Endodermal cell (in vitro differentiated cells): ENCODE data around the gene CRTC1. TPM values are rescaled to one million over a fixed set of nuclear protein-coding genes. Genes with fewer than 3 reads are reported as not detected.

Source experiments
- DNase-seq: peaks from one replicate; pipeline ENCODE4 v3.0.0-alpha.2; 2017
- H3K27ac ChIP-seq: 2 replicates; pipeline ENCODE4 v1.5.1; 2013; ENCODE audit warnings: mild to moderate bottlenecking, low read depth, low read length, moderate library complexity
- H3K27me3 ChIP-seq: 2 replicates; pipeline ENCODE4 v1.6.1; 2013; ENCODE audit warnings: mild to moderate bottlenecking, low read length, moderate library complexity; ENCODE audit not compliant: insufficient read depth, control insufficient read depth, poor library complexity, severe bottlenecking
- H3K36me3 ChIP-seq: 2 replicates; pipeline ENCODE4 v1.7.0; 2013; ENCODE audit warnings: mild to moderate bottlenecking, low read length, moderate library complexity; ENCODE audit not compliant: control insufficient read depth, insufficient read depth
- H3K4me1 ChIP-seq: one replicate; pipeline ENCODE4 v1.7.0; 2013; ENCODE audit warnings: low read length; ENCODE audit not compliant: control insufficient read depth, insufficient read depth
- H3K4me3 ChIP-seq: 2 replicates; pipeline ENCODE4 v1.5.1; 2013; ENCODE audit warnings: mild to moderate bottlenecking, low read length, moderate library complexity
- H3K9ac ChIP-seq: 2 replicates; pipeline ENCODE4 v1.6.1; 2013; ENCODE audit warnings: mild to moderate bottlenecking, low read length, moderate library complexity; ENCODE audit not compliant: poor library complexity, severe bottlenecking; ENCODE audit errors: extremely low read depth
- H3K9me3 ChIP-seq: 2 replicates; pipeline ENCODE4 v1.6.1; 2013; ENCODE audit warnings: mild to moderate bottlenecking, low read length, moderate library complexity; ENCODE audit not compliant: control insufficient read depth
- H3K27ac Mint-ChIP-seq: 2 replicates; pipeline ENCODE4 v1.8.0; 2020; ENCODE audit warnings: mixed read lengths
- H3K27me3 Mint-ChIP-seq: 2 replicates; pipeline ENCODE4 v1.8.0; 2021; ENCODE audit warnings: mild to moderate bottlenecking, mixed read lengths; ENCODE audit not compliant: insufficient read depth
- H3K36me3 Mint-ChIP-seq: 2 replicates; pipeline ENCODE4 v1.8.0; 2020; ENCODE audit warnings: low read depth, mixed read lengths
- H3K4me1 Mint-ChIP-seq: 2 replicates; pipeline ENCODE4 v1.8.0; 2020; ENCODE audit warnings: mixed read lengths
- H3K4me3 Mint-ChIP-seq: 2 replicates; pipeline ENCODE4 v1.8.0; 2020; ENCODE audit warnings: mild to moderate bottlenecking, moderate library complexity, mixed read lengths
- H3K9me3 Mint-ChIP-seq: 2 replicates; pipeline ENCODE4 v1.8.0; 2020; ENCODE audit warnings: mild to moderate bottlenecking, mixed read lengths
- WGBS, 2 experiments: methylation state at CpG; one replicate each; pipeline versions ENCODE4 v1.1.5 to v1.1.7; 2013; ENCODE audit warnings: missing lambda C conversion rate in 2 of 2, mixed read lengths in 1 of 2; ENCODE audit not compliant: insufficient coverage in 1 of 2, insufficient read length in 1 of 2; 5-methylcytosine and 5-hydroxymethylcytosine counted together
- total RNA-seq, 2 donors: library from RNA; stranded (reverse); fragmentation: NEBNext Ultra II Directional in 1 of 2; extraction: Animal tissue kit (Norgen Biotek cat#: 25700) in 1 of 2; gene quantifications; 2 replicates in 1 of 2; 3 replicates in 1 of 2; pipeline ENCODE4 v1.2.1, GENCODE V29; 2021
- TF ChIP-seq, protein P1 (sequence below): fragments of 200-600 bp; sonication (generic); conservative IDR thresholded peaks from 2 replicates; pipeline ENCODE4 v1.5.0; 2021; ENCODE audit warnings: antibody characterized with exemption, mild to moderate bottlenecking

Gene CRTC1
- total RNA-seq, 2 donors from 2014 or later, result 26.6 to 29.7 TPM

DNA sequence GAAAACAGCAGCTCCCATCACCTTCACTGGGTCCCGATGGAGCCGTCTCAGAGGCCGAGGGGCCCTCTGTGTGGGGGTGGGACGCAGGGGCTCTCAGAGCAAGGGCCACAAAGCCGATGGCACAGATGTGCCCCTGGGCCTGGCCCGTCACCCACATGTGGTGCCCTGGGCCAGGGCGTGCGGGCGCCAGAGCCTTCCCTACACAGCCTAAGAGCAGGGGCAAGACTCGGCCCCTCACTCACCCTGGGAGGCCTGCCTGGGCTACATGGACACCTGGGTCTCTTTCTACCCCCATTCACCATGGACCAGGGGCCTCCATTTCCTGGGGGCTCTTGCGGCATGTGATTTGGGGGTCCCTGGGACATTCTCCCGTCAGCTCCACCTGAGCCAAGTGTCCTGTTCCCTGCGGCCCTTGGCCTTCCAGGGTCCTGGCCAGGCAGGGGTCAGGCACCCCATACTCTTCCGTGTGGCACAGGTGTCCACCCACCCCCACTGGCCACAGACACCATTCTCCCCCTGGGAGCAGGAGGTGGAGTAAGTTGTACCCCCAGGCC is 97.6 kb downstream of the CRTC1 start:
- Histone ChIP-seq H3K27ac (no peak overlapping the region), H3K36me3 (no peaks in the 10 kb centered on the region), H3K9ac (no peak overlapping the region), H3K4me3 (no peak overlapping the region), H3K27me3 (peaks cover 97% of the 10 kb centered on the region), H3K9me3 (no peaks in the 10 kb centered on the region), H3K4me1 (no peaks in the 10 kb centered on the region)
- WGBS, 2 experiments, result 88 to 89% methylated on average over 8 to 14 of the region's 14 CpGs
- Mint-ChIP-seq H3K27ac (no peak overlapping the region), H3K4me3 (no peak overlapping the region), H3K27me3 (peaks cover 84% of the 10 kb centered on the region), H3K9me3 (no peaks in the 10 kb centered on the region), H3K4me1 (no peaks in the 10 kb centered on the region), H3K36me3 (no peaks in the 10 kb centered on the region)
- no peak for DNase-seq
- TF ChIP-seq, protein P1, sequence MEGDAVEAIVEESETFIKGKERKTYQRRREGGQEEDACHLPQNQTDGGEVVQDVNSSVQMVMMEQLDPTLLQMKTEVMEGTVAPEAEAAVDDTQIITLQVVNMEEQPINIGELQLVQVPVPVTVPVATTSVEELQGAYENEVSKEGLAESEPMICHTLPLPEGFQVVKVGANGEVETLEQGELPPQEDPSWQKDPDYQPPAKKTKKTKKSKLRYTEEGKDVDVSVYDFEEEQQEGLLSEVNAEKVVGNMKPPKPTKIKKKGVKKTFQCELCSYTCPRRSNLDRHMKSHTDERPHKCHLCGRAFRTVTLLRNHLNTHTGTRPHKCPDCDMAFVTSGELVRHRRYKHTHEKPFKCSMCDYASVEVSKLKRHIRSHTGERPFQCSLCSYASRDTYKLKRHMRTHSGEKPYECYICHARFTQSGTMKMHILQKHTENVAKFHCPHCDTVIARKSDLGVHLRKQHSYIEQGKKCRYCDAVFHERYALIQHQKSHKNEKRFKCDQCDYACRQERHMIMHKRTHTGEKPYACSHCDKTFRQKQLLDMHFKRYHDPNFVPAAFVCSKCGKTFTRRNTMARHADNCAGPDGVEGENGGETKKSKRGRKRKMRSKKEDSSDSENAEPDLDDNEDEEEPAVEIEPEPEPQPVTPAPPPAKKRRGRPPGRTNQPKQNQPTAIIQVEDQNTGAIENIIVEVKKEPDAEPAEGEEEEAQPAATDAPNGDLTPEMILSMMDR, result no peak

DNA sequence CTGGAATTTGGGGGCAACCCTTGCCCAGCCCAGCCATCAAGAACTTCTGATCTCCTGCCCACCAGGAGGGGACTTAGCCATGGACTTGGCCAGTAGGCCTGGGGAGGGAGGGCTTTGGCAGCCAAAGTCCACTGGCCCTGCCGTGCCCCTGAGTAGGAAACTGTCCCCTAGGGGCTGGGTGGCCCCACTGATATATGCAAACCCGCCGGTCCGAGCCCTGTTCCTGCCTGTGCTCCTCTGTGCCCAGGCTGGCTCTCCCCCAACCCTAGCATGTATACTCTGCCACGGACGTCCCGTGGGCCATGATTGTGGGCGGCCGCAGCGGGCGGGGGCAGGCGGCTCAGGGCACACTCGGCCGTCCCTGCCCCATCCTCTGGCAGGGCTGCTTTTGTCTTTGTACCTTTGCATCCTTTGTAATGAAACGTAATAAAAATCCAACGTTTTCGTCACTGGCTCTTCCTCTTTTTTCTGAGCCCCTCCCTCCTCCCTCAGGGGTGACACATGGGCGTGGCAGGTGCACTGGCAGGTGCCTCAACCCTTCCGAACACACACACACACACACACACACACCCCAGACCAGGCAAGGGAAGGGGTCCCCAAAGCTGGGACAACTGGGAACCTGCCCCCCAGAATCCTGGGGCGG is 98.5 kb downstream of the CRTC1 start:
- H3K4me1 ChIP-seq, result no peaks in the 10 kb centered on the region
- no peak for DNase-seq
- H3K36me3 Mint-ChIP-seq, result no peaks in the 10 kb centered on the region
- H3K27ac Mint-ChIP-seq, result no peak overlapping the region
- H3K9ac ChIP-seq, result no peak overlapping the region
- H3K4me3 Mint-ChIP-seq, result no peak overlapping the region
- H3K9me3 ChIP-seq, result no peaks in the 10 kb centered on the region
- H3K27ac ChIP-seq, result no peak overlapping the region
- TF ChIP-seq, protein P1, result no peak
- H3K27me3 Mint-ChIP-seq, result peaks cover 84% of the 10 kb centered on the region
- H3K27me3 ChIP-seq, result peaks cover 97% of the 10 kb centered on the region
- H3K36me3 ChIP-seq, result no peaks in the 10 kb centered on the region
- no peak overlapping the region for H3K4me3 ChIP-seq
- H3K9me3 Mint-ChIP-seq, result no peaks in the 10 kb centered on the region
- H3K4me1 Mint-ChIP-seq, result no peaks in the 10 kb centered on the region
- WGBS, 2 experiments, result 86 to 89% methylated on average over 17 to 20 of the region's 20 CpGs

DNA sequence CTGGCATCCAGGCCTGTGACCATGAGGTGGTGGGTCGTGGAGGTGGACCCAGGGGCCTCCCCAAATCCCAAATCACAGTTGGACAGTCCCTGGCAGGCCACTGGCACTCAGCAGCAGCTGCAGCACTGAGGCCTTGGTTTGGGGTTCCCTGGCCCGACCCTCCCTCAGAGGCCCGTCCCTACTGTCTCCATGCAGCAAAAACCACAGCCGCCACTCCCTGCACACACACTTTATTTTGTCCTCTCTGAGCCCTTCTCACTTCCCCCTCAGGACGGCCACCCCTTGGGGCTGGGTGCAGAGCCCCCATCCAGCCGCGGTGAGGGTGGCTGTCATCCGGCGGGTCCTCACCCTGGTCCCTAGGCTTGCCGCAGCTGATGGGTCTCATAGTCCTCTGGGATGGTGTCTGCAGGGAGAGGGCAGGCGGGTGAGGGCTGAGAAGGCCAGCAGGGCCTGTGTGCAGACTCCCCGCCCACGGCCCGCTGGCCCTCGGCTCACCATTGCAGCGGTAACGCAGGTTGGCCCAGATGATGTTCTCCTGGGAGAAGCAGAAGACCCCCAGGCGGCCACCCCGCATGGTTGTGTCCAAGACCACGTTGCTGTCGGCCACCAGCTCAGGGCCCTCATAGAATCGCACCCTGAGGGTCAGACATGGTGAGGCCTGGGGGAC is 99.2 kb downstream of the CRTC1 start:
- TF ChIP-seq, protein P1, result no peak
- no peak for DNase-seq
- peaks cover 4% of the 10 kb centered on the region for H3K9me3 Mint-ChIP-seq
- Histone ChIP-seq H3K27ac (no peak overlapping the region), H3K4me3 (no peak overlapping the region), H3K27me3 (peaks cover 100% of the 10 kb centered on the region), H3K9me3 (no peaks in the 10 kb centered on the region), H3K4me1 (no peaks in the 10 kb centered on the region), H3K36me3 (no peaks in the 10 kb centered on the region), H3K9ac (no peak overlapping the region)
- no peaks in the 10 kb centered on the region for H3K4me1 Mint-ChIP-seq
- H3K4me3 Mint-ChIP-seq, result no peak overlapping the region
- no peaks in the 10 kb centered on the region for H3K36me3 Mint-ChIP-seq
- no peak overlapping the region for H3K27ac Mint-ChIP-seq
- 85 to 88% methylated on average over 10 to 22 of the region's 22 CpGs for WGBS, 2 experiments
- peaks cover 88% of the 10 kb centered on the region for H3K27me3 Mint-ChIP-seq
